ENCODE results near the gene DIP2C. TPM values are rescaled to one million over a fixed set of nuclear protein-coding genes. Genes with fewer than 3 reads are reported as not detected.

Gene DIP2C
- total and polyA plus RNA-seq, 8 donors = 2.4 to 40.1 (median 21.0) TPM

DNA sequence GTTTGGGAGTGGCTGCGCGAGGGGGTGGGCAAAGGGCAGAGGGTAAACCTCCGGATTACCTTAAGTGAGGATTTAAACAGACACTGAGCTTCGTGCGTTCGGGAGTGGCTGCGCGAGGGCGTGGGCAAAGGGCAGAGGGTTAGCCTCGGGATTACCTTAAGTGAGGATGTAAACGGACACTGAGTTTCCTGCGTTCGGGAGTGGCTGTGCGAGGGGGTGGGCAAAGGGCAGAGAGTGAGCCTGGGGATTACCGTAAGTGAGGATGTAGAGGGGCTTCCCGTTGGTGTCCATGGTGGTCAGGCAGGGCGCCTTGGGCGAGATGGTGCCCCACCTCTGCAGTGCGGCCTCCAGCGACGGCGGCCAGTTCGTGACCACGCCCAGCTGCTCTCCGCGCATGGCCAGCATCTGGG lies 275.8 kb downstream of the DIP2C start:
- TF ChIP-seq EP300 (IDR thresholded peaks at IDR 0.05) (no peak), POLR2AphosphoS5 (IDR thresholded peaks at IDR 0.05) (no peak), POLR2A (IDR thresholded peaks at IDR 0.05) (no peak)
- TF ChIP-seq, protein P1, sequence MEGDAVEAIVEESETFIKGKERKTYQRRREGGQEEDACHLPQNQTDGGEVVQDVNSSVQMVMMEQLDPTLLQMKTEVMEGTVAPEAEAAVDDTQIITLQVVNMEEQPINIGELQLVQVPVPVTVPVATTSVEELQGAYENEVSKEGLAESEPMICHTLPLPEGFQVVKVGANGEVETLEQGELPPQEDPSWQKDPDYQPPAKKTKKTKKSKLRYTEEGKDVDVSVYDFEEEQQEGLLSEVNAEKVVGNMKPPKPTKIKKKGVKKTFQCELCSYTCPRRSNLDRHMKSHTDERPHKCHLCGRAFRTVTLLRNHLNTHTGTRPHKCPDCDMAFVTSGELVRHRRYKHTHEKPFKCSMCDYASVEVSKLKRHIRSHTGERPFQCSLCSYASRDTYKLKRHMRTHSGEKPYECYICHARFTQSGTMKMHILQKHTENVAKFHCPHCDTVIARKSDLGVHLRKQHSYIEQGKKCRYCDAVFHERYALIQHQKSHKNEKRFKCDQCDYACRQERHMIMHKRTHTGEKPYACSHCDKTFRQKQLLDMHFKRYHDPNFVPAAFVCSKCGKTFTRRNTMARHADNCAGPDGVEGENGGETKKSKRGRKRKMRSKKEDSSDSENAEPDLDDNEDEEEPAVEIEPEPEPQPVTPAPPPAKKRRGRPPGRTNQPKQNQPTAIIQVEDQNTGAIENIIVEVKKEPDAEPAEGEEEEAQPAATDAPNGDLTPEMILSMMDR (IDR thresholded peaks at IDR 0.05) = no peak
- H3K27ac ChIP-seq = no peak overlapping the region
- no peak for DNase-seq
- H3K36me3 ChIP-seq = peaks cover 5 to 75% (median 67%) of the 10 kb centered on the region in 4 donors
- no peak overlapping the region for H3K4me3 ChIP-seq
- H3K27me3 ChIP-seq = no peaks in the 10 kb centered on the region
- intact Hi-C loops (cut with DNase I; ENCODE audit: low total_unique reads) = no loop called here
- no peaks in the 10 kb centered on the region for H3K9me3 ChIP-seq
- 78 to 87% (median 84%) methylated on average over 26 of the region's 26 CpGs for WGBS, 5 donors
- H3K4me1 ChIP-seq = no peaks in the 10 kb centered on the region

DNA sequence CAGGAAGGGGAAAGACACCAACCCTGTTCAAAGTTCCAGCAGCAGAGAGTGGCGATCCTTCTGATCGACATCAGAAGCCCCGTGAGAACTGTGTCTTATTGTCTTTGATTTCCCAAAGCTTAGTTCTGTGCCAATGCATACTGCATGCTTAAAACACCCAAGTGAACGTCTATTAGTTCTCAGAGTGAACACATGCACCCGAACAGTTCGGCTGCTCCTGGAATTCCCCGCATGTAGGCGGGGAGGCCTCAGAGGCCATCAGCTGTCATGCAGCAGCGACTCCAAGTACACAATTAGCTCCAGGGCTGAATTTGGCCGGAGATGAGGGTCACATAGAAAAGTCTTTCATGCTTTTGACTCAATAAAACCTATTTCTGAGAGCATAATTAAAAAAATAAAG lies 277.4 kb downstream of the DIP2C start:
- H3K4me1 ChIP-seq = no peaks in the 10 kb centered on the region
- no peak for DNase-seq
- peaks cover 6 to 82% (median 74%) of the 10 kb centered on the region in 4 donors for H3K36me3 ChIP-seq
- WGBS, 5 donors = 72 to 83% (median 75%) methylated on average over 10 of the region's 10 CpGs
- intact Hi-C loops (cut with DNase I; ENCODE audit: low total_unique reads) = no loop called here
- TF ChIP-seq POLR2A (IDR thresholded peaks at IDR 0.05) (no peak), EP300 (IDR thresholded peaks at IDR 0.05) (no peak)
- H3K9me3 ChIP-seq = no peaks in the 10 kb centered on the region
- no peaks in the 10 kb centered on the region for H3K27me3 ChIP-seq
- no peak overlapping the region for H3K4me3 ChIP-seq
- no peak overlapping the region for H3K27ac ChIP-seq

DNA sequence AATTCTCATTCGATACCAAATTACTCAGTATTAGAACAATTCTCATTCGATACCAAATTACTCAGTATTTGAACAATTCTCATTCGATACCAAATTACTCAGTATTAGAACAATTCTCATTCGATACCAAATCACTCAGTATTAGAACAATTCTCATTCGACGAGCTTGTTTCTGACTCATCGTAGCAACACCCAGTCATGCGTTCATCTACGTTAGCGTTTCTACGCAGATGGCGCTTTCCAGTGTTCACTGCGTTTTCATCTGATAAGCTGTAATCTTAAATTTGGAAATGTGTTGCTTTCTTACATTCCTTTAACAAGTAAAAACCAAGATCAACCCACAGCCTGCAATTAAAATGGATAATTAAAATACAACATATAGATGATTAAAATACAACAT lies 277.9 kb downstream of the DIP2C start:
- intact Hi-C loops (cut with DNase I; ENCODE audit: low total_unique reads) = no loop called here
- 92 to 94% (median 93%) methylated on average over 13 of the region's 13 CpGs for WGBS, 5 donors
- DNase-seq = no peak
- peaks cover 10 to 82% (median 74%) of the 10 kb centered on the region in 4 donors for H3K36me3 ChIP-seq
- TF ChIP-seq, protein P1 (IDR thresholded peaks at IDR 0.05) = no peak
- TF ChIP-seq POLR2AphosphoS5 (IDR thresholded peaks at IDR 0.05) (no peak), POLR2A (IDR thresholded peaks at IDR 0.05) (no peak), EP300 (IDR thresholded peaks at IDR 0.05) (no peak)
- H3K9me3 ChIP-seq = no peaks in the 10 kb centered on the region
- no peak overlapping the region for H3K27ac ChIP-seq
- no peak overlapping the region for H3K4me3 ChIP-seq
- H3K27me3 ChIP-seq = no peaks in the 10 kb centered on the region
- no peaks in the 10 kb centered on the region for H3K4me1 ChIP-seq

DNA sequence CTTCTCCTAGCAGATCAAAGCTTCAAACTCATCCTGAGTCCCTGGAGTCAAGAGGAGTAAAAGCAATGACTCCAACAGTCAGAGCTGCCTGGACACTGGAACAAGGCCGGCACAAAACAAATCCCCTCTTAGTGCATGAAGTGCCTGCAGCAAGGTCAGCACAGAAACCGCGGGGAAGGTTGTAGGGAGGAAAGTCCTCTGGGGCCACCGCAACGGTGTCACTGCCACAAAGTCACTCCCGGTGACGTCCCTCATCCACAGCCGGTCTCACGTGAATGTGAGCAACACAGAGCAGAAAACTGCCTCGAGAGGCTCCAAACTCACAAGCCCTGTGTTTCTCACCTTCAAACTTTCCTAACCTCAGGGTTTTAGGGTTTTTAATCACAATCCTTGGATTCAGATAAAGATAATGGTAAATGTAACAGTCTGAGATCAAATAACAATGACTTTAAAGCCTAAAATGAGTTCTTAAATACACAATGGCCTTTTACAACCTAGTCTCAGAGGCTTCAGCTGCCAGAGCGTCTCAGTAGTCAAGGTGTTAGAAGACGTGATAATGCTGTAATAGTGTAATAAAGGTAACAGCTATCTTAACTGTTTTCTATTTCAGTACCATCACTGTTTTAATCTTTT lies 279.9 kb downstream of the DIP2C start:
- TF ChIP-seq, protein P1 (IDR thresholded peaks at IDR 0.05) = no peak
- TF ChIP-seq EP300 (IDR thresholded peaks at IDR 0.05) (no peak), POLR2A (IDR thresholded peaks at IDR 0.05) (no peak), POLR2AphosphoS5 (IDR thresholded peaks at IDR 0.05) (no peak)
- intact Hi-C loops (cut with DNase I; ENCODE audit: low total_unique reads) = no loop called here
- Histone ChIP-seq H3K9me3 (no peaks in the 10 kb centered on the region), H3K4me3 (no peak overlapping the region), H3K27ac (no peak overlapping the region), H3K36me3 (peaks cover 10 to 84% (median 69%) of the 10 kb centered on the region in 4 donors), H3K27me3 (no peaks in the 10 kb centered on the region), H3K4me1 (no peaks in the 10 kb centered on the region)
- 79 to 93% (median 92%) methylated on average over 12 of the region's 12 CpGs for WGBS, 5 donors
- no peak for DNase-seq

- H3K27me3 ChIP-seq = no peaks in the 10 kb centered on the region
- no peak overlapping the region for H3K27ac ChIP-seq
- no peak for DNase-seq
- intact Hi-C loops (cut with DNase I; ENCODE audit: low total_unique reads) = no loop called here
- no peak for TF ChIP-seq EP300 (IDR thresholded peaks at IDR 0.05)
- no peak for TF ChIP-seq POLR2A (IDR thresholded peaks at IDR 0.05)
- TF ChIP-seq POLR2AphosphoS5 (IDR thresholded peaks at IDR 0.05) = no peak
- TF ChIP-seq, protein P1 (IDR thresholded peaks at IDR 0.05) = no peak
- peaks cover 10 to 78% (median 60%) of the 10 kb centered on the region in 4 donors for H3K36me3 ChIP-seq
- H3K4me1 ChIP-seq = no peaks in the 10 kb centered on the region
- H3K9me3 ChIP-seq = no peaks in the 10 kb centered on the region
- no peak overlapping the region for H3K4me3 ChIP-seq
- 35 to 61% (median 45%) methylated on average over 3 of the region's 3 CpGs for WGBS, 5 donors
These were observed 281.2 kb downstream of the DIP2C start for GRCh38 chr10:408236-408635.

All from stomach (tissue), 9 donors.